ENCODE results near the gene RIPOR3.
"Not testable (repeated sequence)": the region's sequence is repeated elsewhere in the genome, so short reads cannot be mapped to it uniquely, and the experiment has no call there.

RIPOR3 gene

GRCh38 chr20:50699688-50700087 is 8.3 kb upstream of the RIPOR3 start:
- no peak for DNase-seq (ENCODE audit: extremely low spot score)
- CTCF ChIA-PET: no interaction called here
- TF ChIP-seq FOXA1 (IDR thresholded peaks at IDR 0.05): no peak
- no peak for TF ChIP-seq ARNT (IDR thresholded peaks at IDR 0.05)
- TF ChIP-seq HDGF (IDR thresholded peaks at IDR 0.05; ENCODE audit: borderline replicate concordance): no peak
- no peak for TF ChIP-seq TARDBP (IDR thresholded peaks at IDR 0.05)
- TF ChIP-seq NFRKB (IDR thresholded peaks at IDR 0.05): no peak
- TF ChIP-seq PKNOX1 (IDR thresholded peaks at IDR 0.05): no peak
- no peak for TF ChIP-seq CTBP1 (IDR thresholded peaks at IDR 0.05; ENCODE audit: borderline replicate concordance)
- no peak for TF ChIP-seq ZNF384 (IDR thresholded peaks at IDR 0.05)
- TF ChIP-seq SUZ12 (IDR thresholded peaks at IDR 0.05): no peak
- POLR2A ChIA-PET: no interaction called here

DNA sequence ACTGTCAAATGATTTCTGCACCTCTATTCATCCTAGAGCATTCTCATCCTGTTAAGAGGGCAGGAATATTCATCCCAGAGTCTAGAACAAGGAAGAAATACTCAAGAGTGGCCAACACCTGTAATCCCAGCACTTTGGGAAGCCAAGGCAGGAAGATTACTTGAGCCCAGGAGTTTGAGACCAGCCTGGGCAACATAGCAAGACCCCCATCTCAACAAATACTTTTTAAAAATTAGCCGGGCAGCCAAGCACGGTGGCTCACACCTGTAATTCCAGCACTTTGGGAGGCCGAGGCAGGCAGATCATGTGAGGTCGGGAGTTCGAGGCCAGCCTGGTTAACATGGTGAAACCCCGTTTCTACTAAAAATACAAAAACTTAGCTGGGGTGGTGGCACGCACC is 6.9 kb upstream of the RIPOR3 start:
- POLR2A ChIA-PET; DNase-seq (ENCODE audit: extremely low spot score): not testable (repeated sequence)
- CTCF ChIA-PET: interaction anchor here (0.9 kb wide), 1 partner anchor 16 kb away, joined by 5 read pairs; no protein-coding TSS in a partner anchor

DNA sequence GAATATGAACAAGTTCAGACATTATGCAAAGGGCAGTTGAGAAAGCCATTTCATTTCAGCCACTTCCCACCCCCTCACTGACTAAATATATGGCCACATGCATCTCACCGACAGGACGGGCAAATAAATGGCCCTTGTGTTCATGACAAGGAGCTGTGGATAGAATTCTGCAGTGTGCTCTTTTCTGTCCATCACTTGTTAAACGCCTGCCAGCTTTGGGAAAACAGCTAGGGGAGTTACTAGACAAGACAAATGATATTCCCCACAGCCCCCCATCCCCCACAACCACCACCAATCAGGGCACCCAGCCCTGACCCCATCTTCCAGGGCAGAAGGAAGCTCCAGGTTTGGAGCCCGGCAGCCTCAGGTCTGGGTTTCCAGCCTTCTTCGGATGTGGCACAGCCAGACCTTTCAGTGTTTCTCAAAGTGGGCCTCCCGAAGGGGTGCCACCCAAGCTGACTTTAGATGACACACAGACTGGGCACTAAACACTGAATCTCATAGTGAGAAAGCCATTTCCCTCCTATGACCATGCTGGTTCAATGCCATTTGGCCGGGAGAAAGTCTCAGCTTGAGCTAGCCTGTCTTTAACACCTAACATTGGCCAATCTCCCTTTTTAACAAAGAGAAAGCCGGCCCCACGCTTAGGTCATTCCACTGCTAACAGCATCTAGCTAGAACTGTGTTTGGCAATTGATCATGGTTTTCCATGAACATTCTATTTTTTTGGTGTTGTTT is 4.0 kb upstream of the RIPOR3 start:
- no peak for TF ChIP-seq LEF1 (IDR thresholded peaks at IDR 0.05; ENCODE audit: borderline replicate concordance)
- TF ChIP-seq SP1 (IDR thresholded peaks at IDR 0.05): no peak
- TF ChIP-seq TARDBP (IDR thresholded peaks at IDR 0.05): no peak
- no peak for TF ChIP-seq FOXA1 (IDR thresholded peaks at IDR 0.05)
- no peak for TF ChIP-seq L3MBTL2 (conservative IDR thresholded peaks at IDR 0.05)
- TF ChIP-seq ELF4 (IDR thresholded peaks at IDR 0.05): no peak
- no peak for TF ChIP-seq FOXK2 (IDR thresholded peaks at IDR 0.05)
- TF ChIP-seq BHLHE40 (IDR thresholded peaks at IDR 0.05; ENCODE audit: borderline replicate concordance): no peak
- no peak for TF ChIP-seq ARNT (IDR thresholded peaks at IDR 0.05)
- DNase-seq (ENCODE audit: extremely low spot score): no peak
- POLR2A ChIA-PET: no interaction called here
- CTCF ChIA-PET: no interaction called here

- CTCF ChIA-PET: no interaction called here
- no peak for DNase-seq (ENCODE audit: extremely low spot score)
- POLR2A ChIA-PET: no interaction called here
- TF ChIP-seq CTBP1 (IDR thresholded peaks at IDR 0.05; ENCODE audit: borderline replicate concordance) (no peak), TARDBP (IDR thresholded peaks at IDR 0.05) (no peak), ZNF384 (IDR thresholded peaks at IDR 0.05) (no peak), ARNT (IDR thresholded peaks at IDR 0.05) (no peak), NFRKB (IDR thresholded peaks at IDR 0.05) (no peak), HDGF (IDR thresholded peaks at IDR 0.05; ENCODE audit: borderline replicate concordance) (no peak), SUZ12 (IDR thresholded peaks at IDR 0.05) (no peak), FOXA1 (IDR thresholded peaks at IDR 0.05) (no peak), FOXK2 (IDR thresholded peaks at IDR 0.05) (no peak), LEF1 (IDR thresholded peaks at IDR 0.05; ENCODE audit: borderline replicate concordance) (no peak), L3MBTL2 (conservative IDR thresholded peaks at IDR 0.05) (no peak), FOXM1 (IDR thresholded peaks at IDR 0.05; ENCODE audit: borderline replicate concordance) (no peak), BHLHE40 (IDR thresholded peaks at IDR 0.05; ENCODE audit: borderline replicate concordance) (no peak), ELF4 (IDR thresholded peaks at IDR 0.05) (no peak), SP1 (IDR thresholded peaks at IDR 0.05) (no peak), PKNOX1 (IDR thresholded peaks at IDR 0.05) (no peak)
These were observed 3.2 kb upstream of the RIPOR3 start for GRCh38 chr20:50694379-50695134.

- POLR2A ChIA-PET: interaction anchor here (0.7 kb wide), 1 partner anchor 94 kb away, joined by 3 read pairs; no protein-coding TSS in a partner anchor
These were observed 1.7 kb upstream of the RIPOR3 start for GRCh38 chr20:50693001-50693400.

More at GRCh38 chr20:50693001-50693400, 1.7 kb upstream of the RIPOR3 start:
- CTCF ChIA-PET: no interaction called here
- no peak for TF ChIP-seq CTBP1 (IDR thresholded peaks at IDR 0.05; ENCODE audit: borderline replicate concordance)
- TF ChIP-seq PKNOX1 (IDR thresholded peaks at IDR 0.05): no peak
- TF ChIP-seq FOXM1 (IDR thresholded peaks at IDR 0.05; ENCODE audit: borderline replicate concordance): no peak
- no peak for TF ChIP-seq SUZ12 (IDR thresholded peaks at IDR 0.05)
- TF ChIP-seq NFRKB (IDR thresholded peaks at IDR 0.05): no peak
- TF ChIP-seq ARNT (IDR thresholded peaks at IDR 0.05): no peak
- no peak for TF ChIP-seq FOXA1 (IDR thresholded peaks at IDR 0.05)
- TF ChIP-seq BHLHE40 (IDR thresholded peaks at IDR 0.05; ENCODE audit: borderline replicate concordance): no peak
- no peak for TF ChIP-seq LEF1 (IDR thresholded peaks at IDR 0.05; ENCODE audit: borderline replicate concordance)
- TF ChIP-seq ZNF384 (IDR thresholded peaks at IDR 0.05): no peak
- TF ChIP-seq HDGF (IDR thresholded peaks at IDR 0.05; ENCODE audit: borderline replicate concordance): no peak
- TF ChIP-seq ELF4 (IDR thresholded peaks at IDR 0.05): no peak
- TF ChIP-seq SP1 (IDR thresholded peaks at IDR 0.05): no peak
- TF ChIP-seq TARDBP (IDR thresholded peaks at IDR 0.05): no peak
- no peak for TF ChIP-seq L3MBTL2 (conservative IDR thresholded peaks at IDR 0.05)
- TF ChIP-seq FOXK2 (IDR thresholded peaks at IDR 0.05): no peak
- DNase-seq (ENCODE audit: extremely low spot score): no peak

All from HEK293T (cell line).